HAP-1 (cell line): ENCODE measurements around the gene SNAPC4.

Experiments used
- DNase-seq, 2 experiments: peaks; one replicate each; pipeline ENCODE4 v3.0.0-alpha.2; 2016 to 2020; ENCODE audit warnings: low spot score in 2 of 2
- H3K27me3 ChIP-seq: fragments of 250-450 bp; sonication (Bioruptor Pico); 2 replicates; pipeline ENCODE4 v1.5.1; 2020; ENCODE audit warnings: low read depth, mild to moderate bottlenecking, moderate library complexity
- H3K36me3 ChIP-seq: fragments of 250-450 bp; sonication (Bioruptor Pico); replicated peaks from 2 replicates; pipeline ENCODE4 v1.5.1; 2020; ENCODE audit warnings: mild to moderate bottlenecking
- H3K4me1 ChIP-seq: fragments of 250-450 bp; sonication (Bioruptor Pico); 2 replicates; pipeline ENCODE4 v1.5.1; 2020; ENCODE audit warnings: mild to moderate bottlenecking
- H3K4me3 ChIP-seq: fragments of 250-450 bp; sonication (Bioruptor Pico); 2 replicates; pipeline ENCODE4 v1.5.1; 2020; ENCODE audit warnings: mild to moderate bottlenecking, moderate library complexity
- H3K9me3 ChIP-seq: fragments of 250-450 bp; sonication (Bioruptor Pico); 2 replicates; pipeline ENCODE4 v1.5.1; 2020; ENCODE audit warnings: mild to moderate bottlenecking, moderate library complexity
- in situ Hi-C: fragments of 300-500 bp; cut with MboI; formaldehyde crosslinking; loops from 3 replicates; pipeline ENCODE4 v1.14.3; 2020; ENCODE audit warnings: low sequenced_read_pairs, inconsistent platforms, mixed read lengths

Gene SNAPC4

DNA sequence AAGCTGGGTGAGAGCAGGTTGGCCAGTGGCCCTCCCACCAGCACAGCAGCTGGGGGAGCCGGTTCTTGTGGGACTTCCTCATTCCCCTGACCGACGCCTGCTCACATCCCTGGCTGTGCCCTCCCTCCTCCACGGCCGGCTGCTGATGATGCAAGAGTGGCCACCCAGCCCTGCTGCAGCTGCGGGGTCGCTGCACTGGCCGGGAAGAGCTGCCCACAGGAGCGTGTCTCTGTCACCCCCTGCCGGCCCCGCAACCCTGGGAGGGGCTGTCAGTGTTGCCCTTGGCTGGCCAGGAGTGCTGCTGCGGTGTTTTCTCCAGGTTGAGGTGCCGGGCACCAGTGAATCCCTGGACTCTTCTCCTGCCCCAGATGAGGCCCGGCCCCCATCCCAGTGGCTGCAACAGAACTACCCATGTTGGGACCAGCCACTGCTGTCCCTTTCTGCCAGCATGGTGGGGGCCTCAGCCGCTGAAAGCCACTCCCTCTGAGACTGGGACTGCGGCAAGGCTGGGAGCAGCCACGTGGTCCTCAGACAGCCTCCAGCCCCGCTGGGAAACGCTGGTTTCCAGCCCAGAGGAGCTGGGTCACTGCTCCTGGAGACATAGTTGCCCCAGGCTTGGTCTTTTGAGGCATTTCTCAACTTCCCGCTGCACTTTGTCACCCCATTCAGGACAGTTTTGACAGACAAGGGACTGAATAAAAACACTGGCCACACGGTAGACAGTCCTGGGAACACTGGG, 27.2 kb downstream of the SNAPC4 start:
- DNase-seq: peak in 1 of 2 experiments; percentile 52
- no peaks in the 10 kb centered on the region for H3K9me3 ChIP-seq
- no peaks in the 10 kb centered on the region for H3K4me1 ChIP-seq
- no peak overlapping the region for H3K4me3 ChIP-seq
- in situ Hi-C loops: no loop called here
- peaks cover 20% of the 10 kb centered on the region for H3K36me3 ChIP-seq
- H3K27me3 ChIP-seq: no peaks in the 10 kb centered on the region

DNA sequence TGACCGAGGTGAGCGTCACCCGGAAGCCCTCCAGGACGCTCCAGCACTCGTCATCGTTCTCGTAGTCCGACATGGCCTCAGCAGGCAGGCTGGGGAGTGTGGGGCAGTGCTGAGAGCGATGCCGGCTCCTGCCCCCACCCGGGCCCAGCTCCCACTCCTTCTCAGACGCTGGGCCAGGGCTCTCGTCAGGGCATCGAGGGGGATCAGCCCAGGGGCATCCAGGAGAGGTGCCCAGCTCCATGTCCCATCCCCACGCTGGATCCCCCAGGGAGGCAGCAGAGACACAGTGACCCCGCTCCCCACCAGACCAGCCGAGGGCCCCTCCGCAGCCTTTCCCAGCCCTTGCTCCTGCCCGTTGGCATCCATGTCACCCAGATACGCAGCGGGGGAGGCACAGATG, 28.0 kb downstream of the SNAPC4 start:
- peaks cover 14% of the 10 kb centered on the region for H3K36me3 ChIP-seq
- in situ Hi-C loops: no loop called here
- no peaks in the 10 kb centered on the region for H3K4me1 ChIP-seq

DNA sequence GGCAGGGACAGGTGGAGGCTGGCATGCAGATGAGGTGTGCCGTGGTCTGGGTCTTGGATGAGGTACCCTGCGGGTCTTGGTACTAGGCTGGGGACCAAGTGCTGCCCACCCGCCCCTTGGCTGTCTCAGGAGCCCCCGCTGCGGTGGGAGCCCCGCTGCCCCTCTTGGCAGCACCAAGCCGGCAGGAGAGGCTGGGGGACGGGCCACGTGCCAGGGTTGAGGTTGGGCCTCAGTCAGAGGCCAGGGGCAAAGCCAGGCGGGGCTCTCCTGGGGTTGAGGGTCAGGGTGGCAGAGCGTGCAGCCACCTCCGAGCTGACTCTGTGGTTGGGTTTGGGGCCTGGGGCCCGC, 28.5 kb downstream of the SNAPC4 start:
- Histone ChIP-seq H3K36me3 (peaks cover 11% of the 10 kb centered on the region), H3K9me3 (no peaks in the 10 kb centered on the region), H3K4me3 (no peak overlapping the region), H3K4me1 (no peaks in the 10 kb centered on the region), H3K27me3 (no peaks in the 10 kb centered on the region)
- DNase-seq: no peak
- in situ Hi-C loops: no loop called here

More for the DNA sequence above, 28.0 kb downstream of the SNAPC4 start:
- Histone ChIP-seq H3K4me3 (no peak overlapping the region), H3K27me3 (no peaks in the 10 kb centered on the region), H3K9me3 (no peaks in the 10 kb centered on the region)
- DNase-seq: no peak

DNA sequence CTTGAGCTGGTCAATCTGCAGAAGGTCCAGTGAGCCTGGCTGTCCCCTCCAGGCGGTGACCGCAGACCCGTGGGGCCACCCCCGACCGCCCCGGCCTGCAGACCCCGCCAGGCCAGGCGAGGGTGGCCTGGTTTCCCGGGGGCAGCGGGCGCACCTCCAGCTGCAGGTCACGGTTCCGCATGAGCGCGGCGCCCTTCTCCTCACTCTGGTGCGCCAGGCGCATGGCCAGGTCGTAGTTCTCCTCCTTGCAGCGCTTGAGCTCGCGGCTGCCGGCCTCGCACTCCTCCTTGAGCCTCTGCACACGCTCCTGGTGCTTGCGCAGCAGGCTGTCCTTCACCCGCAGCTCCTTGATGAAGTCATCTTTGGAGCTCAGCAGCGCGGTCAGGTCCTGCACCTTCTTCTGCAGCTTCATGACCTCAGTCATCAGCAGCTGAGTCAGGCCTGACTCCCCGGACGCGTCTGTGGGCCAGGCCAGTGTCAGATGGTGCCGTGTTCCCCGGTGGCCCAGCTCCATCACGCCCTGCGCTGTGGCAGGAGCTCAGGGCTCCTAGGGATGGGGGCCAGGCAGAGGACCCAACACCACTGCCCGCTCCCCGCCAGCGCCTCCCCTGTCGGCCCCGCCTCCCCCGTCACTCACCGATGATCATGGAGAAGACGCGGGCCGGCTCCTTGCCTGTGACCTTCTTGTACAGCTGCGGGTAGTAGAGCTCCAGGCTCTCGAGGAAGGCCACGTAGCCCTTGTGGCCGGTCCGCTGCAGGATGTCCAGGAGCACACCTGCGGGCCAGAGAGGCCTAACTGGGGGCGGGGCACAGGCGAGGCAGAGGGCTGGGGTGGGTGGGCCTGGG, 29.1 kb downstream of the SNAPC4 start:
- H3K4me3 ChIP-seq: no peak overlapping the region
- no peaks in the 10 kb centered on the region for H3K4me1 ChIP-seq
- peaks cover 5% of the 10 kb centered on the region for H3K36me3 ChIP-seq
- DNase-seq: no peak
- no peaks in the 10 kb centered on the region for H3K27me3 ChIP-seq
- in situ Hi-C loops: no loop called here
- no peaks in the 10 kb centered on the region for H3K9me3 ChIP-seq

DNA sequence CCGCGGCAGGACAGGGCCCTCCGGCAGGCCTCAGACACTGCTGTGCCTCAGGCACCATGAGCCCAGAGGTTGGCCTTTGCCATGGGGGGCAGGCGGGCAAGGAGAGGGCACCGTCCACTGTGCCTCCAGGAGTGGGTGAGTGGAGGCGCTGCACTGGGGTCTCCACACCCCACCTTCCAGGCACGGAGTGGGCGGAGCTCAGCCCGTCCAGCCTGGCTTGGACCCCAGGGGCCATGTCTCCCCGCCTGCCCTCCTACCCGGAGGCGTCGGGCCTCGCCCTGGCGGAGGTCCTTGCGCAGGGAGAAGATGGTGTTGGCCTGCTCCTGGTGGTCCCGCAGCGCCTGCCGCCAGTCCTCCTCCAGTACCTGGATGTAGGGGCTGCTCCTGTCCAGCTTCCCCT, 29.9 kb downstream of the SNAPC4 start:
- in situ Hi-C loops: no loop called here
- no peaks in the 10 kb centered on the region for H3K9me3 ChIP-seq
- no peaks in the 10 kb centered on the region for H3K4me1 ChIP-seq
- no peaks in the 10 kb centered on the region for H3K27me3 ChIP-seq
- H3K4me3 ChIP-seq: no peak overlapping the region
- DNase-seq: no peak
- H3K36me3 ChIP-seq: no peaks in the 10 kb centered on the region; the same call in none of the 2 replicates

DNA sequence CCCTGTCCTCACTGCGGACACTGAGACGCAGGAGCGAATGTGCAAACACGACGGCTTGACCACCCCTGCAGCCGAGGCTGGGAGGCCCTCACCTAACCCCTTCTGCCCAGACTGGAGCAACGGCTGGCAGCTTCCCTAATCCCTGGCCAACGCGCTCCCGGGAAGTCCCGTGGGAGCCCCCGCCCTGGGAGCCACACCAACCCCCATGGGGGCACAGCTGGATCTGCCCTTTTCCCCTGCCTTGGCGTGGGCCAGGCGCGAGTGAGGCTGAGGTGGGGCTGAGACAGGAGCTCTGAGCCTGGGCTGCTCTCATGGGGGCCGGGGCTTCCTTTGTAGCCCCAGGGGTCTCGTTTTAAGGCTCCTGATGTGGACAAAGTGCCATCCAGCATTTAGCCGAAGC, 31.8 kb downstream of the SNAPC4 start:
- in situ Hi-C loops: no loop called here
- no peak overlapping the region for H3K4me3 ChIP-seq
- H3K36me3 ChIP-seq: no peaks in the 10 kb centered on the region; the same call in 1 of the 2 replicates
- no peaks in the 10 kb centered on the region for H3K27me3 ChIP-seq
- no peak for DNase-seq
- H3K9me3 ChIP-seq: no peaks in the 10 kb centered on the region
- peaks cover 5% of the 10 kb centered on the region for H3K4me1 ChIP-seq

DNA sequence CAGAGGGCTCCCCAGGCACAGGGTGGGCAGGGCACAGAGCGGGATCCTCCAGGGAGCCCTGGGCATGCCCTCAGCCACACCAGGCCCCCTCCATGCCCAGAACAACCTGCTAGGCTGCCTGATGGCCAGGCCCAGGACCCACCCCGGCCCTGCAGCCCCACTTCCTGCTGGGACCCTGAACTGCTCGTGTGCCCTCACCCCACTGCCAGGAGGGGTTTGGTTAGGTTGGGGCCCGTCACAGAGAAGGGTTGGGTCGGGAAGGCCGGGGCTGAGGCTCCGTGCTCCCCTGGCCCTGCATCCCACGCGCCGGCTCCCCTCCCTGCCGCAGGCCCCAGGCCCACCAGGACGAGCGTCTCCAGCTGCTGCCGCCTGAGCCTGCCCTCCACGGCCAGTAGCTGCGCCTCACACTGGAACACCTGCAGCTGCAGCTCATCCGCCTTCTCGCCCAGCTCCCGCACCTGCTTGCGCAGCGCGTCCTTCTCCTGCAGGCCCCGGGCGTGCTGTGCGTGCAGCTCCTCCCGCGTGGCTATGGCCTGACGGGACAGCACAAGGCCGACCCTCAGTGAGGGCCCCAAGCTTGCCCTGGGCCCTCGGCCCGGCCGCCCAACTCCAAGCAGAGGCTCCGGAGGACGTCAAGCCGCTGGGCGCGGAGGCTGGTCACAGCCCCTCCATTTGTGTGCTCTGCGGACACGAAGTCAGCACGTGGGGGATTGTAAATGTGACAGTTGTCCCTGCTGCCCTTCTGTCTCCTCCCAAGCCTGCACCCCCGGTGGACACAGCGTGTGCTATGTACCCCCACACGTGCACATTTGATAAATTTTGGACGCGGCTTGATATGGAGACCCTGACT, 32.4 kb downstream of the SNAPC4 start:
- Histone ChIP-seq H3K27me3 (no peaks in the 10 kb centered on the region), H3K9me3 (no peaks in the 10 kb centered on the region), H3K4me1 (peaks cover 8% of the 10 kb centered on the region), H3K36me3 (no peaks in the 10 kb centered on the region; the same call in 1 of the 2 replicates), H3K4me3 (no peak overlapping the region)
- in situ Hi-C loops: no loop called here
- DNase-seq: no peak

DNA sequence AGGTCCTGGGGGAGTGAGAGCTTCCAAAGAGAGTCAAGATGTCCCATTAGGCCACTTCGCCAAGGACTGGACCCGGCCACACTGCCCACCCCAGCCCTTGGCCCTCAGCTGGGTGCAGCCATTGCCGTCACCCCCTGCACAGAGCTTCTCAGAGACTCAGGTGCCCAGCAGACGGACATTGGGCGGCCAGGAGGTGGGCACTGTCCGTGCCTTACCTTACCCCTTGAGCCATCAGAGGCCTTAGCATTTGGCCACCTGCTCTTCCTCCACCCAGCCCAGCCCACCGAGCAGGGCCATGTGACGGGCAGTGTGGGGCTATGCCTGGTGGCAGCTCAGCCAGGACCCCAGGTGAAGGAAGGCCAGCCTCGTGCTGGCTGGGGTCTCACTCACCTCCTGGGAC, 33.1 kb downstream of the SNAPC4 start:
- H3K36me3 ChIP-seq: no peaks in the 10 kb centered on the region; the same call in 1 of the 2 replicates
- no peak for DNase-seq
- no peak overlapping the region for H3K4me3 ChIP-seq
- H3K4me1 ChIP-seq: peaks cover 8% of the 10 kb centered on the region
- H3K27me3 ChIP-seq: no peaks in the 10 kb centered on the region
- in situ Hi-C loops: no loop called here
- H3K9me3 ChIP-seq: no peaks in the 10 kb centered on the region

DNA sequence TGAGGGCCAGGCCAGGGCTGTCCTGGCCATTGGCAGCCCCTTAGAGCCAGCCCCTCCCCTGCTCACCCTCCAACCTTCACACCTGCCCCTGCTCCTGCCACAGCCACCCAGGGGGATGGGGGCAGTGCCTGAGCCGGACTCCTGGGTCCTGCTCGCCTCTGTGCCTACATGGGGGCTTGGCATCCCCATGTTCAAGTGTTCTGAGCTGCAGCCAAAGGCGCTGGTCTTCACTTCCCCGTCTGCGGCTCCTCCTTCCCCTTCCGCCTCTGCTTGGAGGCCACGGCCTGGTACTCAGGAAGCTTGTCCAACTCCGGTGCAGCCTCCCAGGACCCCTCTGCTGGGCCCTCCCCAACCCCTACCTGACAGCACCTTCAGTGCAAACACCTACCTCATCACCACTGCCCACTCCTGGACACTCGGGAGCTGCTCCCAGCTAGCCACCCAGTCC, 34.2 kb downstream of the SNAPC4 start:
- no peak overlapping the region for H3K4me3 ChIP-seq
- peaks cover 8% of the 10 kb centered on the region for H3K4me1 ChIP-seq
- H3K9me3 ChIP-seq: no peaks in the 10 kb centered on the region
- no peaks in the 10 kb centered on the region; the same call in 1 of the 2 replicates for H3K36me3 ChIP-seq
- no peaks in the 10 kb centered on the region for H3K27me3 ChIP-seq
- no peak for DNase-seq
- in situ Hi-C loops: no loop called here

DNA sequence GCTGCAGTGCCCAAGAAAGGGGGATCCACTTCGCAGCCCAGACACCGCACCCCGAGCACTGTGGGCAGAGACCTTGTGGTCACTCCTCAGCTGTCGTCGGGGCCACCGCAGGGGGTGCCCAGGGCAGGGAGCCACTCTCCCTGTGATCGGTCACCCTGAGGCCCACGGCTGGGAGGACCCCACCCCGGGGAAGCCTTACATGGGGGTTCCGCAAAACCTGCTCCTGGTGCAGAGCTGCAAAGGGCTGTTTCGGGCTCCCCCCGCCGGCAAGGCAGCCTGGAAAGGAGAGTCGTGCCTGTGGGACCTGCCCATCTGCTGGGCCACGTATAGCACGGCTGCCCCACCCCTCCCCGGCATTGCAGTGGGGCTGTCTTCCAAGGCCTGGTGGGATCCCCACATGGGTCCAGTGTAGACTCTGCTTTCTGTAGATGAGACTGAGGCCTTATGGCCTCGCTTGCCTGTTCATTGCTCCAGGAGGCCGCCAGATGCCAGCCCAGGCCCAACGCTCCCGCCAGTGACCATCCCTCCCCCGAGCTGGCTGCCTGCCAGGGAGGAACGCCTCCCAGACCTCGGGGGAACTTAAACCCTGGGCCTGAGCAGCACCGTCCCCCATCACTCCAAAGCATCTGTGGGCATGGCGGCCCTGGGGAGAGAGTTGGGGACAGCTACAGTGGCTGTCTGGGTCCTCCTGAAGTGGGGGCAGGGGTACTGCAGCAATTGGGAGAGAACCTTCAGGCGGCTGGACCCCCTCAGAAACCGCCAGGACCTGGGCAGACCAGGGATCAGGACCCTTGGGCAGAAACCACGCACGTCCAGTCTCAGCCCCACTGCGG, 34.8 kb downstream of the SNAPC4 start:
- no peak overlapping the region for H3K4me3 ChIP-seq
- in situ Hi-C loops: no loop called here
- DNase-seq: no peak

DNA sequence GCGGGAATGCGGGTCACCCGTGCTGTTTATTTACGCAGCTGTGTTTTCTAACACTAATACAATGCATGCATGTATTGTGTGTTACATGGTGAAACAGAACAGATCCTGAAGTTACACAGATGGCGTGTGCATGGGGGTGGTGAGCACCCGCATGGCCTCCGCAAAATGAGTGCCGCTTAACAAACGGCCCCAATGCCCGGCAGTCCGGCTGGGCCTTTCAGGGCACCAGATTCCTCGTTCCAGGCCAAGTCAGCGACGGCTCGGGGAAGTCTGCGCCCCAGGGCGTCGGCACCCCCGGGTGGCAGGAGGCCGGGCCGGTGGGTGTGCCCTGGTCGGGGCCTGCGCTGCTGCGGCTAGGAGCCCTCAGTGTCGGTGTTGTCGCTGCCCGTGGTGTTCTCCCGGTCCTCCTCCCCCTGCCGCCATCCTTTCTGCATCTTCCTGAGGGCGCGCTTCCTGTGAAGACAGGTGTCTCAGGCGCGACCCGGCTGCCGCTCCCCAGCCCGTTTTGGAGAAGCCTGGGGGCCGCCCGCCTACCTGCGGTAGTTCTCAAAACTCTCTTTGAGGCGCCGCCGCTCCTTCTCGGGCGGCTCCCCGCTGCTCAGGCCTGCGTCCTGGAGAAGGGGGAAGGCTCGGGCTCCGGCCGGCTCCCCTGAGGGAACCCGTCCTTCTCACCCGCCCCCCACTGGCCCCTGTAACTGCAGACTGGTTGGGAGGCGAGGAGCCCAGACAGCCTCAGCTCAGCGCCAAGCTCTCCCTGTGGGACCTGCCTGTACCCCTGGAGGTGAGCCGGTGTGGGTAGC, 35.8 kb downstream of the SNAPC4 start:
- Histone ChIP-seq H3K4me1 (peaks cover 8% of the 10 kb centered on the region), H3K27me3 (no peaks in the 10 kb centered on the region), H3K36me3 (no peaks in the 10 kb centered on the region; the same call in 1 of the 2 replicates), H3K9me3 (no peaks in the 10 kb centered on the region), H3K4me3 (peak overlapping the region; percentile 6; the same call in 1 of the 2 replicates)
- in situ Hi-C loops: no loop called here
- DNase-seq: no peak

More for the DNA sequence above, 34.8 kb downstream of the SNAPC4 start:
- Histone ChIP-seq H3K36me3 (no peaks in the 10 kb centered on the region; the same call in 1 of the 2 replicates), H3K27me3 (no peaks in the 10 kb centered on the region), H3K4me1 (peaks cover 8% of the 10 kb centered on the region), H3K9me3 (no peaks in the 10 kb centered on the region)
